ENCODE results near the gene THADA.

The THADA gene

GRCh38 chr2:43212931-43213330 is 382.9 kb downstream of the THADA start (continued):
- TF ChIP-seq, protein P1, sequence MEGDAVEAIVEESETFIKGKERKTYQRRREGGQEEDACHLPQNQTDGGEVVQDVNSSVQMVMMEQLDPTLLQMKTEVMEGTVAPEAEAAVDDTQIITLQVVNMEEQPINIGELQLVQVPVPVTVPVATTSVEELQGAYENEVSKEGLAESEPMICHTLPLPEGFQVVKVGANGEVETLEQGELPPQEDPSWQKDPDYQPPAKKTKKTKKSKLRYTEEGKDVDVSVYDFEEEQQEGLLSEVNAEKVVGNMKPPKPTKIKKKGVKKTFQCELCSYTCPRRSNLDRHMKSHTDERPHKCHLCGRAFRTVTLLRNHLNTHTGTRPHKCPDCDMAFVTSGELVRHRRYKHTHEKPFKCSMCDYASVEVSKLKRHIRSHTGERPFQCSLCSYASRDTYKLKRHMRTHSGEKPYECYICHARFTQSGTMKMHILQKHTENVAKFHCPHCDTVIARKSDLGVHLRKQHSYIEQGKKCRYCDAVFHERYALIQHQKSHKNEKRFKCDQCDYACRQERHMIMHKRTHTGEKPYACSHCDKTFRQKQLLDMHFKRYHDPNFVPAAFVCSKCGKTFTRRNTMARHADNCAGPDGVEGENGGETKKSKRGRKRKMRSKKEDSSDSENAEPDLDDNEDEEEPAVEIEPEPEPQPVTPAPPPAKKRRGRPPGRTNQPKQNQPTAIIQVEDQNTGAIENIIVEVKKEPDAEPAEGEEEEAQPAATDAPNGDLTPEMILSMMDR (tag by site-specific recombination; IDR thresholded peaks at IDR 0.05) = no peak
- TF ChIP-seq ZNF510 (tag by site-specific recombination; IDR thresholded peaks at IDR 0.05; ENCODE audit: insufficient replicate concordance) (no peak), ZIC2 (tag by site-specific recombination; IDR thresholded peaks at IDR 0.05) (no peak), ZBTB1 (tag by site-specific recombination; IDR thresholded peaks at IDR 0.05) (no peak), ZNF221 (tag by site-specific recombination; IDR thresholded peaks at IDR 0.05; ENCODE audit: borderline replicate concordance) (no peak), ZNF423 (tag by site-specific recombination; IDR thresholded peaks at IDR 0.05) (no peak), HOXA7 (CRISPR knock-in tag; IDR thresholded peaks at IDR 0.05; ENCODE audit: borderline replicate concordance) (no peak), ZNF239 (tag by site-specific recombination; IDR thresholded peaks at IDR 0.05) (no peak)

DNA sequence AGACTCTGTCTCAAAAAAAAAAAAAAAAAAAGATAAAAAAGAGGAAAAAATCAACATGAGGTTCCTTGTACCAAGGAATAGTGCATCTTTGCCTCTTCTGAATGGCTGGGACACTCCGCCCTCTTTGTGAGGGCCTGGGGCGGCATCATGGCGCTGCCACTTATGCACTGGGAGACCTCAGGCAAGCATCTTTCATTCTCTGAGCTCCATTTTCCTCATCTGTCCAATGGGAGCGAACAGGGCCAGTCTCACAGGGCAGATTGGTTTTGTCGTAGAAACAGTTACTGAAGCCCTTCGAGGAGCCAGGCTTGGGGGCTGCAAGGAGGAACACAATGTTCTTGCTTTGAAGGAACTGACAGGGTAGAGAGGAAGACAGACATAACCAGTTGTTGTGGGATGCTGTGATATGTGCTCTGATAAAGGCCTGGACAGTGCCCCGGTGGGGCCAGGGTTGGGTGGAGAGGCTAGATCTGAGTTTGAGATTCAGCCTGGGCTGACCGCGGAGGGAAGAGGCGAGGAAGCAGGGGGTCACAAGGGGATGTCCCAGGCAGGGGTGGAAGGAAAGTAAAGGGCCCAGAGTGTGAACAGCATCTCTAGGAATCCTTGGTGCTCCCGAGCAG is 383.5 kb downstream of the THADA start:
- H3K27ac ChIP-seq (ENCODE audit: extremely low read depth, low read depth, low read length) = no peak overlapping the region
- no peak for TF ChIP-seq ZNF157 (tag by site-specific recombination; IDR thresholded peaks at IDR 0.05)
- 0 out of 2 replicates have a peak, but pooled peaks have one; percentile 32 for TF ChIP-seq ZBTB17 (tag by site-specific recombination; IDR thresholded peaks at IDR 0.05)
- H3K36me3 ChIP-seq (ENCODE audit: control insufficient read depth in 2 of 2, insufficient read depth in 1 of 2, low read length in 2 of 2) = no peaks in the 10 kb centered on the region
- H3K4me1 ChIP-seq (ENCODE audit: control insufficient read depth, insufficient read depth, low read length) = no peaks in the 10 kb centered on the region
- CTCF ChIA-PET = interaction anchor here (0.5 to 1.5 kb wide), 3 partner anchors 17 to 268 kb away, joined by 3 to 5 read pairs (median 5); no protein-coding TSS in a partner anchor
- POLR2A ChIA-PET = interaction anchor here (0.7 kb wide), 1 partner anchor 170 kb away, joined by 5 read pairs; no protein-coding TSS in a partner anchor
- H3K4me3 ChIP-seq (ENCODE audit: low read depth, low read length) = no peak overlapping the region
- no peaks in the 10 kb centered on the region for H3K9me3 ChIP-seq (ENCODE audit: control insufficient read depth, insufficient read depth, low read depth, low read length)

GRCh38 chr2:43210467-43211303 is 385.2 kb downstream of the THADA start:
- Histone ChIP-seq H3K9me3 (ENCODE audit: control insufficient read depth, insufficient read depth, low read depth, low read length) (no peaks in the 10 kb centered on the region), H3K27ac (ENCODE audit: extremely low read depth, low read depth, low read length) (no peak overlapping the region), H3K36me3 (ENCODE audit: control insufficient read depth in 2 of 2, insufficient read depth in 1 of 2, low read length in 2 of 2) (no peaks in the 10 kb centered on the region), H3K4me3 (ENCODE audit: low read depth, low read length) (no peak overlapping the region), H3K4me1 (ENCODE audit: control insufficient read depth, insufficient read depth, low read length) (no peaks in the 10 kb centered on the region)
- CTCF ChIA-PET = interaction anchor here (0.9 kb wide), 1 partner anchor 18 kb away, joined by 4 read pairs; no protein-coding TSS in a partner anchor
- POLR2A ChIA-PET = no interaction called here
- peak; percentile 32; the same call in 1 of the 2 replicates for TF ChIP-seq ZNF26 (tag by site-specific recombination; IDR thresholded peaks at IDR 0.05)
- no peak for TF ChIP-seq ZNF140 (tag by site-specific recombination; IDR thresholded peaks at IDR 0.05)
- TF ChIP-seq, protein P2, sequence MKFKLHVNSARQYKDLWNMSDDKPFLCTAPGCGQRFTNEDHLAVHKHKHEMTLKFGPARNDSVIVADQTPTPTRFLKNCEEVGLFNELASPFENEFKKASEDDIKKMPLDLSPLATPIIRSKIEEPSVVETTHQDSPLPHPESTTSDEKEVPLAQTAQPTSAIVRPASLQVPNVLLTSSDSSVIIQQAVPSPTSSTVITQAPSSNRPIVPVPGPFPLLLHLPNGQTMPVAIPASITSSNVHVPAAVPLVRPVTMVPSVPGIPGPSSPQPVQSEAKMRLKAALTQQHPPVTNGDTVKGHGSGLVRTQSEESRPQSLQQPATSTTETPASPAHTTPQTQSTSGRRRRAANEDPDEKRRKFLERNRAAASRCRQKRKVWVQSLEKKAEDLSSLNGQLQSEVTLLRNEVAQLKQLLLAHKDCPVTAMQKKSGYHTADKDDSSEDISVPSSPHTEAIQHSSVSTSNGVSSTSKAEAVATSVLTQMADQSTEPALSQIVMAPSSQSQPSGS (tag by site-specific recombination; IDR thresholded peaks at IDR 0.05; ENCODE audit: low read depth) = peak; percentile 76
- 0 out of 2 replicates have a peak, but pooled peaks have one; percentile 59 for TF ChIP-seq SALL2 (tag by site-specific recombination; IDR thresholded peaks at IDR 0.05; ENCODE audit: borderline replicate concordance)
- TF ChIP-seq, protein P3, sequence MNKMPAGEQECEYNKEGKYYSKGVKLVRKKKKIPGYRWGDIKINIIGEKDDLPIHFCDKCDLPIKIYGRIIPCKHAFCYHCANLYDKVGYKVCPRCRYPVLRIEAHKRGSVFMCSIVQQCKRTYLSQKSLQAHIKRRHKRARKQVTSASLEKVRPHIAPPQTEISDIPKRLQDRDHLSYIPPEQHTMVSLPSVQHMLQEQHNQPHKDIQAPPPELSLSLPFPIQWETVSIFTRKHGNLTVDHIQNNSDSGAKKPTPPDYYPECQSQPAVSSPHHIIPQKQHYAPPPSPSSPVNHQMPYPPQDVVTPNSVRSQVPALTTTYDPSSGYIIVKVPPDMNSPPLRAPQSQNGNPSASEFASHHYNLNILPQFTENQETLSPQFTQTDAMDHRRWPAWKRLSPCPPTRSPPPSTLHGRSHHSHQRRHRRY (tag by site-specific recombination; IDR thresholded peaks at IDR 0.05) = peak; percentile 77; the same call in 1 of the 2 replicates
- TF ChIP-seq ZBTB20 (tag by site-specific recombination; IDR thresholded peaks at IDR 0.05) = peak; percentile 65
- TF ChIP-seq ZSCAN4 (tag by site-specific recombination; IDR thresholded peaks at IDR 0.05) = peak; percentile 96
- peak; percentile 96 for TF ChIP-seq WT1 (tag by site-specific recombination; IDR thresholded peaks at IDR 0.05)
- TF ChIP-seq, protein P4, sequence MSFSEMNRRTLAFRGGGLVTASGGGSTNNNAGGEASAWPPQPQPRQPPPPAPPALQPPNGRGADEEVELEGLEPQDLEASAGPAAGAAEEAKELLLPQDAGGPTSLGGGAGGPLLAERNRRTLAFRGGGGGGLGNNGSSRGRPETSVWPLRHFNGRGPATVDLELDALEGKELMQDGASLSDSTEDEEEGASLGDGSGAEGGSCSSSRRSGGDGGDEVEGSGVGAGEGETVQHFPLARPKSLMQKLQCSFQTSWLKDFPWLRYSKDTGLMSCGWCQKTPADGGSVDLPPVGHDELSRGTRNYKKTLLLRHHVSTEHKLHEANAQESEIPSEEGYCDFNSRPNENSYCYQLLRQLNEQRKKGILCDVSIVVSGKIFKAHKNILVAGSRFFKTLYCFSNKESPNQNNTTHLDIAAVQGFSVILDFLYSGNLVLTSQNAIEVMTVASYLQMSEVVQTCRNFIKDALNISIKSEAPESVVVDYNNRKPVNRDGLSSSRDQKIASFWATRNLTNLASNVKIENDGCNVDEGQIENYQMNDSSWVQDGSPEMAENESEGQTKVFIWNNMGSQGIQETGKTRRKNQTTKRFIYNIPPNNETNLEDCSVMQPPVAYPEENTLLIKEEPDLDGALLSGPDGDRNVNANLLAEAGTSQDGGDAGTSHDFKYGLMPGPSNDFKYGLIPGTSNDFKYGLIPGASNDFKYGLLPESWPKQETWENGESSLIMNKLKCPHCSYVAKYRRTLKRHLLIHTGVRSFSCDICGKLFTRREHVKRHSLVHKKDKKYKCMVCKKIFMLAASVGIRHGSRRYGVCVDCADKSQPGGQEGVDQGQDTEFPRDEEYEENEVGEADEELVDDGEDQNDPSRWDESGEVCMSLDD (tag by site-specific recombination; IDR thresholded peaks at IDR 0.05) = no peak
- TF ChIP-seq ZNF112 (tag by site-specific recombination; IDR thresholded peaks at IDR 0.05) = no peak
- no peak for TF ChIP-seq ZNF311 (tag by site-specific recombination; IDR thresholded peaks at IDR 0.05; ENCODE audit: borderline replicate concordance)

Data from HEK293 (cell line).